Loucy (cell line): ENCODE results near the gene CKS1B.

Source experiments
- H2AFZ ChIP-seq: fragments of 200-600 bp; sonication (generic); 2 replicates; pipeline ENCODE4 v1.6.0; 2016; ENCODE audit warnings: antibody characterized with exemption, mild to moderate bottlenecking, low read length, moderate library complexity
- H3F3A ChIP-seq: fragments of 200-600 bp; 2 replicates; pipeline ENCODE4 v1.6.0; 2016; ENCODE audit warnings: antibody characterized with exemption, low read depth, mild to moderate bottlenecking
- H3K27me3 ChIP-seq: fragments of 200-600 bp; sonication (generic); 2 replicates; pipeline ENCODE4 v1.6.1; 2014; ENCODE audit warnings: low read length, mild to moderate bottlenecking; ENCODE audit not compliant: insufficient read depth, poor library complexity, severe bottlenecking
- H3K36me3 ChIP-seq: fragments of 200-600 bp; sonication (generic); 2 replicates; pipeline ENCODE4 v1.6.1; 2016; ENCODE audit warnings: low read length; ENCODE audit not compliant: insufficient read depth
- H3K4me1 ChIP-seq: fragments of 200-600 bp; sonication (generic); 2 replicates; pipeline ENCODE4 v1.5.1; 2014; ENCODE audit warnings: low read length, mild to moderate bottlenecking; ENCODE audit not compliant: insufficient read depth, poor library complexity, severe bottlenecking
- H3K4me2 ChIP-seq: fragments of 200-600 bp; sonication (generic); 2 replicates; pipeline ENCODE4 v1.6.0; 2014; ENCODE audit warnings: antibody characterized with exemption, low read length, low read depth, mild to moderate bottlenecking; ENCODE audit not compliant: poor library complexity, severe bottlenecking
- H3K4me3 ChIP-seq: fragments of 200-600 bp; sonication (generic); 2 replicates; pipeline ENCODE4 v1.5.1; 2014; ENCODE audit warnings: low read length, mild to moderate bottlenecking, mixed read lengths; ENCODE audit not compliant: poor library complexity, severe bottlenecking
- H3K79me2 ChIP-seq: fragments of 200-600 bp; sonication (generic); 2 replicates; pipeline ENCODE4 v1.6.1; 2014; ENCODE audit warnings: low read length; ENCODE audit not compliant: insufficient read depth
- H3K9ac ChIP-seq: fragments of 200-600 bp; sonication (generic); 2 replicates; pipeline ENCODE4 v1.6.0; 2014; ENCODE audit warnings: mild to moderate bottlenecking, low read depth, low read length, moderate library complexity; ENCODE audit not compliant: poor library complexity, severe bottlenecking
- H3K9me2 ChIP-seq: fragments of 200-600 bp; sonication (generic); replicated peaks from 2 replicates; pipeline ENCODE4 v1.6.1; 2016; ENCODE audit warnings: low read depth, low read length, mixed read lengths
- H3K9me3 ChIP-seq: fragments of 200-600 bp; sonication (generic); 2 replicates; pipeline ENCODE4 v1.6.1; 2014; ENCODE audit warnings: mild to moderate bottlenecking, antibody characterized with exemption, low read length, low read depth; ENCODE audit not compliant: insufficient read depth
- H4K20me1 ChIP-seq: fragments of 200-600 bp; sonication (generic); 2 replicates; pipeline ENCODE4 v1.6.0; 2014; ENCODE audit warnings: antibody characterized with exemption, low read length, mild to moderate bottlenecking; ENCODE audit not compliant: insufficient read depth, poor library complexity, severe bottlenecking
- CTCF ChIP-seq: fragments of 200-600 bp; sonication (generic); conservative IDR thresholded peaks from 2 replicates; pipeline ENCODE4 v1.5.1; 2014; ENCODE audit warnings: mild to moderate bottlenecking, antibody characterized with exemption, low read length
- EZH2phosphoT487 ChIP-seq: fragments of 200-600 bp; IDR thresholded peaks from 2 replicates; pipeline ENCODE4 v1.6.1; 2018; ENCODE audit warnings: antibody characterized with exemption, mild to moderate bottlenecking, moderate library complexity, borderline replicate concordance

Gene CKS1B

DNA sequence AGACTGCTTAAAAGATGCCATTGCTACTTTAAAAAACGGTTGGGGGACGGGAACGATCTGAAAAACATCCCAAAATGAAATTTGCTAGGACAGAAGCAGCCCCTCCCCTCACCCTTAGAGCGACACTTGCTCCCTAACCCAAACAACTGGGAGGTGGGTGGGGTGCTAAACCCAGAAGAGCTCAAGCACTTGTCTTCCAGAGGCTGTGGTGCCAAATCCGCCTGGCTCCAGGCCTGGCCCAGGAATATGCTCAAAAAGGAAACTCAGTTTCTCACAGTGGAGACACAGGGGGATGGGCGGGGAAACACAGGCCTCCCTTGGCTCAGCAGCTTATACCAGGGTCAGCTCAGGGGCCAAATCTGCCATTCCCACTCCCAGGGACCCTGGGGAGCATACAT, 17.9 kb upstream of the CKS1B start:
- Histone ChIP-seq H4K20me1 (peaks cover 24% of the 10 kb centered on the region), H3K27me3 (no peaks in the 10 kb centered on the region), H3K9ac (peak overlapping the region; percentile 84), H3K79me2 (peaks cover 85% of the 10 kb centered on the region), H3K4me2 (peak overlapping the region; percentile 86), H2AFZ (no peak overlapping the region), H3K9me2 (no peaks in the 10 kb centered on the region), H3F3A (peaks cover 10% of the 10 kb centered on the region; the same call in 1 of the 2 replicates), H3K4me1 (peaks cover 67% of the 10 kb centered on the region), H3K4me3 (peak overlapping the region; percentile 86), H3K9me3 (no peaks in the 10 kb centered on the region), H3K36me3 (no peaks in the 10 kb centered on the region; the same call in 1 of the 2 replicates)
- no peak for TF ChIP-seq EZH2phosphoT487
- no peak for TF ChIP-seq CTCF

GRCh38 chr1:154957091-154957657, 17.3 kb upstream of the CKS1B start:
- H3K9me3 ChIP-seq, result no peaks in the 10 kb centered on the region
- H4K20me1 ChIP-seq, result peaks cover 24% of the 10 kb centered on the region
- peaks cover 82% of the 10 kb centered on the region for H3K79me2 ChIP-seq
- no peaks in the 10 kb centered on the region for H3K9me2 ChIP-seq
- H3K36me3 ChIP-seq, result no peaks in the 10 kb centered on the region; the same call in 1 of the 2 replicates
- H3K9ac ChIP-seq, result peak overlapping the region; percentile 84
- H3K4me2 ChIP-seq, result peak overlapping the region; percentile 86
- H3K27me3 ChIP-seq, result no peaks in the 10 kb centered on the region
- H3K4me1 ChIP-seq, result peaks cover 61% of the 10 kb centered on the region
- H3K4me3 ChIP-seq, result no peak overlapping the region
- H3F3A ChIP-seq, result peaks cover 10% of the 10 kb centered on the region; the same call in 1 of the 2 replicates
- TF ChIP-seq CTCF (no peak), EZH2phosphoT487 (no peak)
- no peak overlapping the region for H2AFZ ChIP-seq

DNA sequence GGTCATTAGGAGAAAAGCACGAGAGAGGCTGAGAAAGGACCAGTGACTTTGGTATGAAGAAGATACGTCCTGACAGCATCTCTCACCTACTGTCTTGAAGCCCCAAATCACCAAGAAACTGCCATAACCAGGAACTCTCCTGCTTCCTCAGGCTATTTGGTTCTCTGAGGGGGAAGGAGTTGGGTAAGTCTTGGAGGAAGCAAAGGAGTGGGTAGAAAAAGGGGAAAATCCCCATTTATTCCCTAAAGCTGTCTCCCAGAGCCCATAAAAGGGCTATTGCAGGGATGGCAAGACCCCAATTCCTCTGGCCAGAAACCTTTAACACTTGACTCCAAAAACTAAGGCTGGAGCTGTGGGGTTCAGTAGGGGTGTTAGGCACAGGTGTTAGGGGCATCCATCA, 16.4 kb upstream of the CKS1B start:
- Histone ChIP-seq H3K9me3 (no peaks in the 10 kb centered on the region), H3K4me1 (peaks cover 60% of the 10 kb centered on the region), H3K79me2 (peaks cover 82% of the 10 kb centered on the region), H4K20me1 (peaks cover 24% of the 10 kb centered on the region), H2AFZ (no peak overlapping the region), H3F3A (peaks cover 7% of the 10 kb centered on the region; the same call in 1 of the 2 replicates), H3K4me2 (no peak overlapping the region), H3K9ac (no peak overlapping the region), H3K9me2 (no peaks in the 10 kb centered on the region), H3K4me3 (no peak overlapping the region), H3K27me3 (no peaks in the 10 kb centered on the region), H3K36me3 (peaks cover 1% of the 10 kb centered on the region; the same call in 1 of the 2 replicates)
- TF ChIP-seq EZH2phosphoT487 (no peak), CTCF (no peak)
